K562 (cell line): ENCODE measurements around the gene CACNA2D2. TPM values are rescaled to one million over a fixed set of nuclear protein-coding genes. Genes with fewer than 3 reads are reported as not detected.

Experiments used
- AFF1 ChIP-seq, 2 experiments: fragments of 450-650 bp; IDR thresholded peaks; 2 replicates each; pipeline ENCODE4 v1.6.1; 2018; ENCODE audit warnings: mild to moderate bottlenecking in 2 of 2, low read depth in 1 of 2; ENCODE audit not compliant: partially characterized antibody in 2 of 2
- E2F3 ChIP-seq: fragments of 250-450 bp; sonication (Bioruptor Pico); IDR thresholded peaks from 2 replicates; pipeline ENCODE4 v1.4.0; 2020; ENCODE audit warnings: mild to moderate bottlenecking
- FOXJ3 ChIP-seq: sonication (generic); formaldehyde crosslinking; IDR thresholded peaks from 2 replicates; pipeline ENCODE4 v1.4.0; 2020; ENCODE audit warnings: mild to moderate bottlenecking, missing genetic modification reagents
- HDAC1 ChIP-seq, 2 experiments: fragments of 450-650 bp; IDR thresholded peaks; 2 replicates each; pipeline ENCODE4 v1.6.1; 2016 to 2017; ENCODE audit warnings: inconsistent platforms in 1 of 2, mild to moderate bottlenecking in 1 of 2, moderate library complexity in 1 of 2
- IRF2 ChIP-seq: sonication (generic); formaldehyde crosslinking; IDR thresholded peaks from 2 replicates; pipeline ENCODE4 v1.8.1; 2022; ENCODE audit warnings: mild to moderate bottlenecking, missing genetic modification reagents
- POLR3G ChIP-seq: IDR thresholded peaks from 2 replicates; pipeline ENCODE4 v1.6.1; 2011; ENCODE audit not compliant: insufficient read length, insufficient replicate concordance; ENCODE audit errors: extremely low read depth
- PYGO2 ChIP-seq: fragments of 450-650 bp; IDR thresholded peaks from 2 replicates; pipeline ENCODE4 v1.6.1; 2016; ENCODE audit warnings: mild to moderate bottlenecking, missing genetic modification characterization, moderate library complexity, missing compliant biosample characterization
- RBM17 ChIP-seq: fragments of 200-400 bp; formaldehyde crosslinking; IDR thresholded peaks from 2 replicates; pipeline ENCODE4 v1.6.1; 2017; ENCODE audit warnings: low read depth, mild to moderate bottlenecking, low read length, borderline replicate concordance
- THRB ChIP-seq: fragments of 450-650 bp; formaldehyde crosslinking; conservative IDR thresholded peaks from 2 replicates; pipeline ENCODE4 v1.4.0; 2022; ENCODE audit warnings: mild to moderate bottlenecking, missing genetic modification characterization
- polyA plus RNA-seq, 8 experiments: library from polyadenylated mRNA; depleted of rRNA in 4 of 8; stranded (reverse) in 5 of 8; unstranded in 3 of 8; fragments of >200 nt; fragmentation: Nextera tagmentation in 2 of 8; fragmentation: Illumina TruSeq in 1 of 8; extraction: Ambion mirVana in 2 of 8; extraction: Trizol in 1 of 8; gene quantifications; 2 replicates each; pipeline versions ENCODE4 v1.2.1 to v1.2.3, GENCODE V29; 2011 to 2014; ENCODE audit warnings: inconsistent platforms in 1 of 8, missing spikeins in 1 of 8
- total RNA-seq, 7 experiments: library from RNA; depleted of rRNA in 6 of 7; stranded (reverse); fragments of >200 nt in 6 of 7; fragmentation: Illumina TruSeq in 2 of 7; extraction: Trizol in 2 of 7; gene quantifications; 2 replicates each; pipeline versions ENCODE4 v1.2.1 to v1.2.3, GENCODE V29; 2011 to 2021; ENCODE audit warnings: low replicate concordance in 1 of 7
- TF ChIP-seq, protein P1 (sequence below): fragments of 450-650 bp; IDR thresholded peaks from 2 replicates; pipeline ENCODE4 v1.6.1; 2016; ENCODE audit warnings: mild to moderate bottlenecking, moderate library complexity

CACNA2D2 gene
- total and polyA plus RNA-seq, 9 of the 15 experiments (the other 6 are each of a cell fraction or from before 2014, with no cell fraction given): 0.11 to 0.58 (median 0.36) TPM; not detected in 2

GRCh38 chr3:50435371-50436113 is 67.9 kb downstream of the CACNA2D2 start (continued):
- TF ChIP-seq, protein P1, sequence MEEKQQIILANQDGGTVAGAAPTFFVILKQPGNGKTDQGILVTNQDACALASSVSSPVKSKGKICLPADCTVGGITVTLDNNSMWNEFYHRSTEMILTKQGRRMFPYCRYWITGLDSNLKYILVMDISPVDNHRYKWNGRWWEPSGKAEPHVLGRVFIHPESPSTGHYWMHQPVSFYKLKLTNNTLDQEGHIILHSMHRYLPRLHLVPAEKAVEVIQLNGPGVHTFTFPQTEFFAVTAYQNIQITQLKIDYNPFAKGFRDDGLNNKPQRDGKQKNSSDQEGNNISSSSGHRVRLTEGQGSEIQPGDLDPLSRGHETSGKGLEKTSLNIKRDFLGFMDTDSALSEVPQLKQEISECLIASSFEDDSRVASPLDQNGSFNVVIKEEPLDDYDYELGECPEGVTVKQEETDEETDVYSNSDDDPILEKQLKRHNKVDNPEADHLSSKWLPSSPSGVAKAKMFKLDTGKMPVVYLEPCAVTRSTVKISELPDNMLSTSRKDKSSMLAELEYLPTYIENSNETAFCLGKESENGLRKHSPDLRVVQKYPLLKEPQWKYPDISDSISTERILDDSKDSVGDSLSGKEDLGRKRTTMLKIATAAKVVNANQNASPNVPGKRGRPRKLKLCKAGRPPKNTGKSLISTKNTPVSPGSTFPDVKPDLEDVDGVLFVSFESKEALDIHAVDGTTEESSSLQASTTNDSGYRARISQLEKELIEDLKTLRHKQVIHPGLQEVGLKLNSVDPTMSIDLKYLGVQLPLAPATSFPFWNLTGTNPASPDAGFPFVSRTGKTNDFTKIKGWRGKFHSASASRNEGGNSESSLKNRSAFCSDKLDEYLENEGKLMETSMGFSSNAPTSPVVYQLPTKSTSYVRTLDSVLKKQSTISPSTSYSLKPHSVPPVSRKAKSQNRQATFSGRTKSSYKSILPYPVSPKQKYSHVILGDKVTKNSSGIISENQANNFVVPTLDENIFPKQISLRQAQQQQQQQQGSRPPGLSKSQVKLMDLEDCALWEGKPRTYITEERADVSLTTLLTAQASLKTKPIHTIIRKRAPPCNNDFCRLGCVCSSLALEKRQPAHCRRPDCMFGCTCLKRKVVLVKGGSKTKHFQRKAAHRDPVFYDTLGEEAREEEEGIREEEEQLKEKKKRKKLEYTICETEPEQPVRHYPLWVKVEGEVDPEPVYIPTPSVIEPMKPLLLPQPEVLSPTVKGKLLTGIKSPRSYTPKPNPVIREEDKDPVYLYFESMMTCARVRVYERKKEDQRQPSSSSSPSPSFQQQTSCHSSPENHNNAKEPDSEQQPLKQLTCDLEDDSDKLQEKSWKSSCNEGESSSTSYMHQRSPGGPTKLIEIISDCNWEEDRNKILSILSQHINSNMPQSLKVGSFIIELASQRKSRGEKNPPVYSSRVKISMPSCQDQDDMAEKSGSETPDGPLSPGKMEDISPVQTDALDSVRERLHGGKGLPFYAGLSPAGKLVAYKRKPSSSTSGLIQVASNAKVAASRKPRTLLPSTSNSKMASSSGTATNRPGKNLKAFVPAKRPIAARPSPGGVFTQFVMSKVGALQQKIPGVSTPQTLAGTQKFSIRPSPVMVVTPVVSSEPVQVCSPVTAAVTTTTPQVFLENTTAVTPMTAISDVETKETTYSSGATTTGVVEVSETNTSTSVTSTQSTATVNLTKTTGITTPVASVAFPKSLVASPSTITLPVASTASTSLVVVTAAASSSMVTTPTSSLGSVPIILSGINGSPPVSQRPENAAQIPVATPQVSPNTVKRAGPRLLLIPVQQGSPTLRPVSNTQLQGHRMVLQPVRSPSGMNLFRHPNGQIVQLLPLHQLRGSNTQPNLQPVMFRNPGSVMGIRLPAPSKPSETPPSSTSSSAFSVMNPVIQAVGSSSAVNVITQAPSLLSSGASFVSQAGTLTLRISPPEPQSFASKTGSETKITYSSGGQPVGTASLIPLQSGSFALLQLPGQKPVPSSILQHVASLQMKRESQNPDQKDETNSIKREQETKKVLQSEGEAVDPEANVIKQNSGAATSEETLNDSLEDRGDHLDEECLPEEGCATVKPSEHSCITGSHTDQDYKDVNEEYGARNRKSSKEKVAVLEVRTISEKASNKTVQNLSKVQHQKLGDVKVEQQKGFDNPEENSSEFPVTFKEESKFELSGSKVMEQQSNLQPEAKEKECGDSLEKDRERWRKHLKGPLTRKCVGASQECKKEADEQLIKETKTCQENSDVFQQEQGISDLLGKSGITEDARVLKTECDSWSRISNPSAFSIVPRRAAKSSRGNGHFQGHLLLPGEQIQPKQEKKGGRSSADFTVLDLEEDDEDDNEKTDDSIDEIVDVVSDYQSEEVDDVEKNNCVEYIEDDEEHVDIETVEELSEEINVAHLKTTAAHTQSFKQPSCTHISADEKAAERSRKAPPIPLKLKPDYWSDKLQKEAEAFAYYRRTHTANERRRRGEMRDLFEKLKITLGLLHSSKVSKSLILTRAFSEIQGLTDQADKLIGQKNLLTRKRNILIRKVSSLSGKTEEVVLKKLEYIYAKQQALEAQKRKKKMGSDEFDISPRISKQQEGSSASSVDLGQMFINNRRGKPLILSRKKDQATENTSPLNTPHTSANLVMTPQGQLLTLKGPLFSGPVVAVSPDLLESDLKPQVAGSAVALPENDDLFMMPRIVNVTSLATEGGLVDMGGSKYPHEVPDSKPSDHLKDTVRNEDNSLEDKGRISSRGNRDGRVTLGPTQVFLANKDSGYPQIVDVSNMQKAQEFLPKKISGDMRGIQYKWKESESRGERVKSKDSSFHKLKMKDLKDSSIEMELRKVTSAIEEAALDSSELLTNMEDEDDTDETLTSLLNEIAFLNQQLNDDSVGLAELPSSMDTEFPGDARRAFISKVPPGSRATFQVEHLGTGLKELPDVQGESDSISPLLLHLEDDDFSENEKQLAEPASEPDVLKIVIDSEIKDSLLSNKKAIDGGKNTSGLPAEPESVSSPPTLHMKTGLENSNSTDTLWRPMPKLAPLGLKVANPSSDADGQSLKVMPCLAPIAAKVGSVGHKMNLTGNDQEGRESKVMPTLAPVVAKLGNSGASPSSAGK: no peak
- TF ChIP-seq AFF1 (IDR thresholded peaks at IDR 0.05; ENCODE audit: low read depth in 1 of 2, partially characterized antibody in 2 of 2): no peak
- TF ChIP-seq PYGO2 (tag): no peak
- no peak for TF ChIP-seq E2F3 (CRISPR knock-in tag)
- TF ChIP-seq THRB: no peak
- no peak for TF ChIP-seq FOXJ3 (CRISPR knock-in tag)
- no peak for TF ChIP-seq IRF2 (CRISPR knock-in tag)
- 0 out of 4 replicates have a peak, but pooled peaks of 1 of the 2 experiments have one; percentile 16 for TF ChIP-seq HDAC1 (IDR thresholded peaks at IDR 0.05)
- no peak for TF ChIP-seq POLR3G
- TF ChIP-seq RBM17: no peak
